OCI-LY7 (cell line): Measurements from ENCODE around the gene UGT1A1. TPM values are rescaled to one million over a fixed set of nuclear protein-coding genes. Genes with fewer than 3 reads are reported as not detected.

Experiments used
- BruUV-seq: library from RNA; stranded (reverse); fragments of 400-500 nt; replicated peaks from 2 replicates; lab custom pipeline; 2021; lab: Mats Ljungman, UMichigan
- CTCF ChIA-PET: fragments of 300-600 bp; sonication (Branson Sonifier 250); formaldehyde crosslinking; loops from one replicate; lab custom pipeline; 2022; ENCODE audit warnings: antibody characterized with exemption; ENCODE audit not compliant: unreplicated experiment; lab: Charles Lee
- POLR2A ChIA-PET: fragments of 300-600 bp; sonication (Branson Sonifier 250); formaldehyde crosslinking; loops from one replicate; lab custom pipeline; 2022; ENCODE audit warnings: antibody characterized with exemption; lab: Charles Lee
- DNase-seq: peaks from one replicate; pipeline ENCODE4 v3.0.0-alpha.2; 2015; ENCODE audit warnings: low spot score
- H2AFZ ChIP-seq: fragments of 200-600 bp; sonication (generic), shearing (Covaris generic); 2 replicates; pipeline ENCODE4 v1.6.1; 2014; ENCODE audit warnings: mild to moderate bottlenecking, antibody characterized with exemption, low read length, moderate library complexity
- H3K27ac ChIP-seq: fragments of 200-600 bp; sonication (generic); 2 replicates; pipeline ENCODE4 v1.5.1; 2014; ENCODE audit warnings: mixed run types, low read depth, mild to moderate bottlenecking, moderate library complexity, low read length, inconsistent platforms; ENCODE audit not compliant: poor library complexity, severe bottlenecking
- H3K36me3 ChIP-seq: fragments of 200-600 bp; sonication (generic); 2 replicates; pipeline ENCODE4 v1.6.1; 2014; ENCODE audit warnings: mild to moderate bottlenecking, antibody characterized with exemption, low read length, moderate library complexity, mixed read lengths; ENCODE audit not compliant: insufficient read depth
- H3K4me1 ChIP-seq: fragments of 200-600 bp; sonication (generic); 2 replicates; pipeline ENCODE4 v1.5.1; 2014; ENCODE audit warnings: mild to moderate bottlenecking, low read length; ENCODE audit not compliant: insufficient read depth, poor library complexity, severe bottlenecking
- H3K4me2 ChIP-seq: fragments of 200-600 bp; sonication (generic); 2 replicates; pipeline ENCODE4 v1.6.1; 2014; ENCODE audit warnings: mild to moderate bottlenecking, low read length
- H3K4me3 ChIP-seq: fragments of 200-600 bp; sonication (generic); 2 replicates; pipeline ENCODE4 v1.5.1; 2014; ENCODE audit warnings: mild to moderate bottlenecking, low read depth, low read length; ENCODE audit not compliant: poor library complexity, severe bottlenecking
- H3K79me2 ChIP-seq: fragments of 200-600 bp; sonication (generic); 2 replicates; pipeline ENCODE4 v1.6.1; 2016; ENCODE audit warnings: low read depth, mild to moderate bottlenecking, low read length, moderate library complexity, mixed read lengths; ENCODE audit not compliant: insufficient read depth
- H3K9me2 ChIP-seq: fragments of 200-600 bp; sonication (generic); 2 replicates; pipeline ENCODE4 v1.6.1; 2016; ENCODE audit warnings: mild to moderate bottlenecking, low read length, mixed read lengths; ENCODE audit not compliant: insufficient read depth
- H3K9me3 ChIP-seq: fragments of 200-600 bp; sonication (generic); 2 replicates; pipeline ENCODE4 v1.6.1; 2014; ENCODE audit warnings: mild to moderate bottlenecking, mixed run types, low read length, mixed read lengths
- H4K20me1 ChIP-seq: fragments of 200-600 bp; sonication (generic); 2 replicates; pipeline ENCODE4 v1.6.1; 2014; ENCODE audit warnings: mild to moderate bottlenecking, antibody characterized with exemption, low read length, moderate library complexity, mixed read lengths; ENCODE audit not compliant: insufficient read depth
- EZH2phosphoT487 ChIP-seq: fragments of 200-600 bp; sonication (generic); IDR thresholded peaks from 2 replicates; pipeline ENCODE4 v1.6.1; 2018; ENCODE audit warnings: low read depth, borderline replicate concordance, mild to moderate bottlenecking, mixed run types, antibody characterized with exemption, low read length, moderate library complexity, mixed read lengths
- intact Hi-C: fragments of 100-400 bp; cut with micrococcal nuclease; formaldehyde crosslinking; loops from one replicate; pipeline ENCODE4 v1.10.0; 2022; ENCODE audit not compliant: unreplicated experiment
- total RNA-seq, 2 experiments: library from RNA; depleted of rRNA in 1 of 2; stranded (reverse); fragments of >200 nt in 1 of 2; shearing (Covaris generic) in 1 of 2; gene quantifications; 2 replicates each; pipeline ENCODE4 v1.2.3, GENCODE V29; 2014 to 2022
- TF ChIP-seq, protein P1 (sequence below): fragments of 200-600 bp; sonication (generic); conservative IDR thresholded peaks from 2 replicates; pipeline ENCODE4 v1.5.1; 2014; ENCODE audit warnings: mild to moderate bottlenecking, antibody characterized with exemption, low read length, moderate library complexity, mixed read lengths

UGT1A1 gene
- total RNA-seq, 2 experiments from 2014 or later: not detected

DNA sequence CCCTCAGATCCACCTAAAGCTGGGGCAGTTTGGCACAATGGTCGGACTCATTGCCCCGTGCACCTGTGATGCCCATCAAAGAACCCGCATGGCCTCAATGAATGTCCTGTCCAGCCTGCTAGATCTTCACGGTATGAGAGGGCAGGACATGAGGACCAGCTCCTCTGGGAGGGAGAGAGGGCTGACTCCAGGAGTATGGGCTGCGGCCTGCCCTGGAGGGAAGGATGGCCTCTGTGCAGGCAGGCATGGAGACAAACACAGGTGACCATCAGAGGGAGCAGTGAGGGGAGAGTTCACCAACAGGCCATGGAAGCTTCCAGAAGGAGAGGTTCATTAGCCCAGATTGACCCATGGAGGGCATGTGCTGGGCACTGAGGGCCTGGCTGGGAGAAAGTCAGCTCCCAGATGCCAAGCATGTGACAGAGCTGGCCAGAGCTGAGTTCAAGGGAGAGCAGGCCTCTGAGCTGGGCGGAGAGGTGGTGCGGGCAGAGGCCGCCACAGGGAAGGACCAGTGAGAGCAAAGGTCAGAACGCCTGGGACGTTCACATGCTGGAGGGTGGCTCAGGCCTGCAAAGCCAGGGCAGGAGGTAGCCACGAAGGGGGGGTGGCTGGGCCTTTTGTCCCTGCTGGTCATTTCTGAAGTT lies 58.0 kb downstream of the UGT1A1 start:
- no peaks in the 10 kb centered on the region for H3K79me2 ChIP-seq
- intact Hi-C loops: no loop called here
- POLR2A ChIA-PET: no interaction called here
- H3K27ac ChIP-seq: no peak overlapping the region
- no peak overlapping the region for H3K4me2 ChIP-seq
- no peak for DNase-seq
- no peak overlapping the region for H2AFZ ChIP-seq
- no peaks in the 10 kb centered on the region for H3K9me2 ChIP-seq
- no peaks in the 10 kb centered on the region for H3K4me1 ChIP-seq
- H4K20me1 ChIP-seq: no peaks in the 10 kb centered on the region
- no peaks in the 10 kb centered on the region for H3K9me3 ChIP-seq
- no peaks in the 10 kb centered on the region for H3K36me3 ChIP-seq
- CTCF ChIA-PET: no interaction called here
- no peak for TF ChIP-seq EZH2phosphoT487
- TF ChIP-seq, protein P1, sequence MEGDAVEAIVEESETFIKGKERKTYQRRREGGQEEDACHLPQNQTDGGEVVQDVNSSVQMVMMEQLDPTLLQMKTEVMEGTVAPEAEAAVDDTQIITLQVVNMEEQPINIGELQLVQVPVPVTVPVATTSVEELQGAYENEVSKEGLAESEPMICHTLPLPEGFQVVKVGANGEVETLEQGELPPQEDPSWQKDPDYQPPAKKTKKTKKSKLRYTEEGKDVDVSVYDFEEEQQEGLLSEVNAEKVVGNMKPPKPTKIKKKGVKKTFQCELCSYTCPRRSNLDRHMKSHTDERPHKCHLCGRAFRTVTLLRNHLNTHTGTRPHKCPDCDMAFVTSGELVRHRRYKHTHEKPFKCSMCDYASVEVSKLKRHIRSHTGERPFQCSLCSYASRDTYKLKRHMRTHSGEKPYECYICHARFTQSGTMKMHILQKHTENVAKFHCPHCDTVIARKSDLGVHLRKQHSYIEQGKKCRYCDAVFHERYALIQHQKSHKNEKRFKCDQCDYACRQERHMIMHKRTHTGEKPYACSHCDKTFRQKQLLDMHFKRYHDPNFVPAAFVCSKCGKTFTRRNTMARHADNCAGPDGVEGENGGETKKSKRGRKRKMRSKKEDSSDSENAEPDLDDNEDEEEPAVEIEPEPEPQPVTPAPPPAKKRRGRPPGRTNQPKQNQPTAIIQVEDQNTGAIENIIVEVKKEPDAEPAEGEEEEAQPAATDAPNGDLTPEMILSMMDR: no peak
- H3K4me3 ChIP-seq: no peak overlapping the region
- BruUV-seq: no TSS peak

DNA sequence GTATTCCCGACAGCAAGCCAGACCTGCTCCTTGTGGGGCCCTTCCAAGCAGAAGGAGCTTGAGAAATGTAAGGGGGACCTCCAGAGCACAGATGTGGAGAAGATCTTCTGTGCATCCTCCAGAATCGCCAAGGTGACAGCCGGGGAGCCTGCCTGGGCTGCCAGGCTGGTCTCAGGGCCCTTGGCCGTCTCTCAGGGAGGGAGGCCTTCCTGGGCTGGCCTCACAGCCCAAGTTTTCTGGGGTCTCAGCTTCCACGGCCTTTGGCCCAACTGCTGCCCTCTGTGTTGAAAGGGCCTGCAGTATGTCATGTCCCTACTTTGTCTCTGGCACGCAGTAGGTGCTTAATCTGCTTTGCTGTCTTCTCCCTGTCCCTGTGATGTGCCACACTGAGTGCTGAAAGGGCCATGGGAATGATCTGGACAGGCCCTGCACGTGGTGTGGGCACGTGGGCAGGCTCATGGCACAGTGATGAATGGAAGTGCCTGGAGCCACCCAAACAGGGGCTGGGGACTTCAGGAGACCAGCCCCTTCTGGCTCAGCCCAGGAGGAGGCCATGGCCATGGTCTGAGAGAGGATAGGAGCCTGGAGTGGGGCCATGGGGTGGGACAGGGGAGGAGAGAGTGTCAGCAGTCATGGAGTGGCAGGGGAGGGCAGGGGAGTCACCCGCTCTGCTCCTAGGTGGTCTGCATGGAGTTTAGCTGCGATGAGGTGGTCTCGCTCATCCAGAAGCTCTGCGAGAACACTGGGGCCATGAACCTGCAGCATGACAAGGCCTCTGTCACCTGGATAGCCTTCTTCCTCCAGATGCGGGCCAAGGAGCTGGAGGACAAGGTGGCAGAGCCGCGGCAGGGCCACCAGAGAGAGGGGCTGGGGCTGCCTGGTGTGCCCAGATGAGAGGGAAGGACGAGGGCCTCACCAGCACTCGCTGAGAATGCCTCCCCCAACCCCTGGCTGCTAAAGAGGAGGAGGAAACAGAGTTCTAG lies 58.9 kb downstream of the UGT1A1 start:
- H3K9me2 ChIP-seq: no peaks in the 10 kb centered on the region
- intact Hi-C loops: no loop called here
- no peak for DNase-seq
- H3K4me3 ChIP-seq: no peak overlapping the region
- no peaks in the 10 kb centered on the region for H4K20me1 ChIP-seq
- no peaks in the 10 kb centered on the region for H3K4me1 ChIP-seq
- BruUV-seq: no TSS peak
- no peaks in the 10 kb centered on the region for H3K79me2 ChIP-seq
- no peak overlapping the region for H2AFZ ChIP-seq
- ChIA-PET CTCF (no interaction called here), POLR2A (no interaction called here)
- H3K9me3 ChIP-seq: no peaks in the 10 kb centered on the region
- no peak overlapping the region for H3K4me2 ChIP-seq
- no peak overlapping the region for H3K27ac ChIP-seq
- TF ChIP-seq, protein P1: no peak
- TF ChIP-seq EZH2phosphoT487: no peak
- no peaks in the 10 kb centered on the region for H3K36me3 ChIP-seq
